ENCODE data around the gene LIAS. TPM values are rescaled to one million over a fixed set of nuclear protein-coding genes. Genes with fewer than 3 reads are reported as not detected.

LIAS gene
- total and polyA plus RNA-seq, 2 of the 13 experiments (the other 11 are each of a cell fraction or from before 2014, with no cell fraction given): 16.0 to 16.6 TPM

DNA sequence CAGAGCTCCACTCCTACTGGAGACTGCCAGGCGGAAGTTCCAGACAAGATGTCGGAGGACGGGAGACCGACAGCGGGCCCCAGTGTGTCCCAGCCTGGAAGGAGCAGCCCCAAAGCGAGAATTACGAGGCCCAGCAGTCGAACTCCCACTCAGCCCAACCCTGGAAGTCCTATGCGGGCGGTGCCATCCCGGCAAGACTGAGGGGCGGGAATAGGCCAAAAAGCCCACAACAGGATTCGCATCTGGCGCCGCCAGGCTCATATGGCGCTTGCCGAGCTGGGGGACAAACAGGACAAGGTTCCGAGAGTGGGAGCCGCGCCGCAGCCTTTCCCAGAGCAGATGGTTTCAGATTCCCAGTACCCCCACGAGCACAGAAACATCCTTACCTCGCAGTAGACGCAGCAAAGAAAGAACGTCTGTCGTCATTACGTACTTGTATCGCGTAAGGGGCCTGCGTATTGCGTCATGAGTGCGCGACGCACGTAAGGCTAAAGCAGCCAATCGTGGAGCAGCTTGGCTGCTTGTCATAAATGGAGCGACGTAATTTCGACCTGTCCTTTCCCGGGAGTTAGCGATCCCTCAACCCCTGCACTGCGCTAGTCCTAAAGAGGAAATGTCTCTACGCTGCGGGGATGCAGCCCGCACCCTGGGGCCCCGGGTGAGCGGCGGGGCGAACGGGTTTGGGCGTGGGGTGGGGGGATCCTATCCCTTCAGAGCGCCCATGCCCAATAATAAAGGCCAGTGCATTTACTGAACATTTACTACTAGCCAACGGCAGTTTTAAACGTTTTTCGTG lies at the start of gene LIAS, which contains the start of gene RPL9 (continued):
- TF ChIP-seq, protein P1, sequence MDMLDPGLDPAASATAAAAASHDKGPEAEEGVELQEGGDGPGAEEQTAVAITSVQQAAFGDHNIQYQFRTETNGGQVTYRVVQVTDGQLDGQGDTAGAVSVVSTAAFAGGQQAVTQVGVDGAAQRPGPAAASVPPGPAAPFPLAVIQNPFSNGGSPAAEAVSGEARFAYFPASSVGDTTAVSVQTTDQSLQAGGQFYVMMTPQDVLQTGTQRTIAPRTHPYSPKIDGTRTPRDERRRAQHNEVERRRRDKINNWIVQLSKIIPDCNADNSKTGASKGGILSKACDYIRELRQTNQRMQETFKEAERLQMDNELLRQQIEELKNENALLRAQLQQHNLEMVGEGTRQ (IDR thresholded peaks at IDR 0.05; ENCODE audit: low read depth, low read length): no peak
- TF ChIP-seq, protein P1 (CRISPR knock-in tag; IDR thresholded peaks at IDR 0.05; ENCODE audit: borderline replicate concordance): peak; percentile 22; the same call in 1 of the 2 replicates
- peak; percentile 37; the same call in 1 of the 2 replicates for TF ChIP-seq ZFP1 (CRISPR knock-in tag; IDR thresholded peaks at IDR 0.05)
- TF ChIP-seq, protein P2, sequence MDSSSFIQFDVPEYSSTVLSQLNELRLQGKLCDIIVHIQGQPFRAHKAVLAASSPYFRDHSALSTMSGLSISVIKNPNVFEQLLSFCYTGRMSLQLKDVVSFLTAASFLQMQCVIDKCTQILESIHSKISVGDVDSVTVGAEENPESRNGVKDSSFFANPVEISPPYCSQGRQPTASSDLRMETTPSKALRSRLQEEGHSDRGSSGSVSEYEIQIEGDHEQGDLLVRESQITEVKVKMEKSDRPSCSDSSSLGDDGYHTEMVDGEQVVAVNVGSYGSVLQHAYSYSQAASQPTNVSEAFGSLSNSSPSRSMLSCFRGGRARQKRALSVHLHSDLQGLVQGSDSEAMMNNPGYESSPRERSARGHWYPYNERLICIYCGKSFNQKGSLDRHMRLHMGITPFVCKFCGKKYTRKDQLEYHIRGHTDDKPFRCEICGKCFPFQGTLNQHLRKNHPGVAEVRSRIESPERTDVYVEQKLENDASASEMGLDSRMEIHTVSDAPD (CRISPR knock-in tag; IDR thresholded peaks at IDR 0.05): peak; percentile 39; the same call in 1 of the 2 replicates
- TF ChIP-seq NCOA5 (CRISPR knock-in tag; IDR thresholded peaks at IDR 0.05): no peak
- TF ChIP-seq ZNF33B (CRISPR knock-in tag; IDR thresholded peaks at IDR 0.05): peak; percentile 70; the same call in 1 of the 2 replicates
- no peak for TF ChIP-seq PREB (CRISPR knock-in tag; IDR thresholded peaks at IDR 0.05)
- peak; percentile 94 for TF ChIP-seq ASH2L (IDR thresholded peaks at IDR 0.05; ENCODE audit: insufficient read length, low read depth, low read length)
- no peak for TF ChIP-seq CSRNP2 (CRISPR knock-in tag; conservative IDR thresholded peaks at IDR 0.05; ENCODE audit: low read depth)
- TF ChIP-seq, protein P3, sequence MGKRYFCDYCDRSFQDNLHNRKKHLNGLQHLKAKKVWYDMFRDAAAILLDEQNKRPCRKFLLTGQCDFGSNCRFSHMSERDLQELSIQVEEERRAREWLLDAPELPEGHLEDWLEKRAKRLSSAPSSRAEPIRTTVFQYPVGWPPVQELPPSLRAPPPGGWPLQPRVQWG (CRISPR knock-in tag; IDR thresholded peaks at IDR 0.05; ENCODE audit: borderline replicate concordance, low read depth): no peak
- peak; percentile 97 for TF ChIP-seq KDM5A (IDR thresholded peaks at IDR 0.05; ENCODE audit: borderline replicate concordance, low read length)
- TF ChIP-seq, protein P4, sequence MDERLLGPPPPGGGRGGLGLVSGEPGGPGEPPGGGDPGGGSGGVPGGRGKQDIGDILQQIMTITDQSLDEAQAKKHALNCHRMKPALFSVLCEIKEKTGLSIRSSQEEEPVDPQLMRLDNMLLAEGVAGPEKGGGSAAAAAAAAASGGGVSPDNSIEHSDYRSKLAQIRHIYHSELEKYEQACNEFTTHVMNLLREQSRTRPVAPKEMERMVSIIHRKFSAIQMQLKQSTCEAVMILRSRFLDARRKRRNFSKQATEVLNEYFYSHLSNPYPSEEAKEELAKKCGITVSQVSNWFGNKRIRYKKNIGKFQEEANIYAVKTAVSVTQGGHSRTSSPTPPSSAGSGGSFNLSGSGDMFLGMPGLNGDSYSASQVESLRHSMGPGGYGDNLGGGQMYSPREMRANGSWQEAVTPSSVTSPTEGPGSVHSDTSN (CRISPR knock-in tag; IDR thresholded peaks at IDR 0.05): no peak
- TF ChIP-seq TFAP4 (IDR thresholded peaks at IDR 0.05; ENCODE audit: borderline replicate concordance, low read depth): no peak
- peak; percentile 32; the same call in 1 of the 2 replicates for TF ChIP-seq THAP7 (CRISPR knock-in tag; IDR thresholded peaks at IDR 0.05)
- TF ChIP-seq TBX3 (IDR thresholded peaks at IDR 0.05; ENCODE audit: borderline replicate concordance): no peak
- 0 out of 2 replicates have a peak, but pooled peaks have one; percentile 33 for TF ChIP-seq ZNF878 (CRISPR knock-in tag; IDR thresholded peaks at IDR 0.05)
- TF ChIP-seq CREB1 (IDR thresholded peaks at IDR 0.05): peak; percentile 100
- peak; percentile 100 for TF ChIP-seq CREB1 (CRISPR knock-in tag; IDR thresholded peaks at IDR 0.05)
- no peak for TF ChIP-seq EHMT2 (IDR thresholded peaks at IDR 0.05; ENCODE audit: borderline replicate concordance, low read depth, low read length)

Measured in HepG2 (cell line).